ENCODE results near the gene ERBB2. TPM values are rescaled to one million over a fixed set of nuclear protein-coding genes. Genes with fewer than 3 reads are reported as not detected.

Gene ERBB2
- total and polyA plus RNA-seq, 9 of the 15 experiments (the other 6 are each of a cell fraction or from before 2014, with no cell fraction given) = 0.74 to 5.6 (median 3.3) TPM

GRCh38 chr17:39753514-39754160, 53.8 kb downstream of the ERBB2 start (continued):
- peak; percentile 58 for TF ChIP-seq CTCFL (IDR thresholded peaks at IDR 0.05; ENCODE audit: borderline replicate concordance, insufficient read depth, low read depth, low read length, poor library complexity, severe bottlenecking)
- no peak for TF ChIP-seq NFATC3 (IDR thresholded peaks at IDR 0.05)
- TF ChIP-seq ZBTB33 (CRISPR knock-in tag; IDR thresholded peaks at IDR 0.05) = peak; percentile 99
- no peak; a peak in 1 of 3 replicates for TF ChIP-seq CBX3 (IDR thresholded peaks at IDR 0.05; ENCODE audit: borderline replicate concordance in 1 of 2, low read length in 2 of 2)
- no peak for TF ChIP-seq ZHX1 (conservative IDR thresholded peaks at IDR 0.05; ENCODE audit: low read length)
- no peak; the same call in 1 of the 2 replicates for TF ChIP-seq ZNF583 (CRISPR knock-in tag; IDR thresholded peaks at IDR 0.05)
- TF ChIP-seq CSDE1 (IDR thresholded peaks at IDR 0.05) = no peak
- TF ChIP-seq CREB3 (tag; conservative IDR thresholded peaks at IDR 0.05; ENCODE audit: low read depth) = 0 out of 2 replicates have a peak, but pooled peaks have one; percentile 55
- 0 out of 4 replicates have a peak, but pooled peaks of 1 of the 2 experiments have one; percentile 11 for TF ChIP-seq UBTF (IDR thresholded peaks at IDR 0.05; ENCODE audit: borderline replicate concordance in 1 of 2, low read depth in 2 of 2, low read length in 2 of 2)
- TF ChIP-seq SRF (CRISPR knock-in tag; IDR thresholded peaks at IDR 0.05) = no peak
- no peak for TF ChIP-seq POLR2G (IDR thresholded peaks at IDR 0.05; ENCODE audit: low read depth, low read length)
- peak; percentile 88 for TF ChIP-seq NCOA6 (IDR thresholded peaks at IDR 0.05)
